ENCODE results near the gene NRXN3.

DNA sequence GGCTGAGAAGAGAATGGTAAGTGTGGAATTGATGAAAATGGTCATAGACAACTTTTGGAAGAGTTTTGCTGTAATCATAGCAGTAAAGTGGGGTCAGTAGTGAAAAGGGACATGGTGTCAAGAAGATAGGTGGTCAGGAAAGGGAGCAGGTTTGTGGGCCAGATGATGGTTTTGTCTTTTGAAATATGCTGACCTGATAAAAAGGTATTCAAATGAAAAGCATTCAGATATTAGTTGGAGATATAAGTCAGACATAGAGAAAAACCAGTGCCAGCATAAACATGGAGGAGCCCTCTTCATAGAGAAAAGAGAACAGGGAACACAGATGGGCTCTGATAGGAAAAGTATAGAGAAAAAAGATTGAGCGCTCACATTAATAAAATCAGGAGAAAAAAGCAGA, 518.3 kb downstream of the NRXN3 start:
- TF ChIP-seq, protein P1, sequence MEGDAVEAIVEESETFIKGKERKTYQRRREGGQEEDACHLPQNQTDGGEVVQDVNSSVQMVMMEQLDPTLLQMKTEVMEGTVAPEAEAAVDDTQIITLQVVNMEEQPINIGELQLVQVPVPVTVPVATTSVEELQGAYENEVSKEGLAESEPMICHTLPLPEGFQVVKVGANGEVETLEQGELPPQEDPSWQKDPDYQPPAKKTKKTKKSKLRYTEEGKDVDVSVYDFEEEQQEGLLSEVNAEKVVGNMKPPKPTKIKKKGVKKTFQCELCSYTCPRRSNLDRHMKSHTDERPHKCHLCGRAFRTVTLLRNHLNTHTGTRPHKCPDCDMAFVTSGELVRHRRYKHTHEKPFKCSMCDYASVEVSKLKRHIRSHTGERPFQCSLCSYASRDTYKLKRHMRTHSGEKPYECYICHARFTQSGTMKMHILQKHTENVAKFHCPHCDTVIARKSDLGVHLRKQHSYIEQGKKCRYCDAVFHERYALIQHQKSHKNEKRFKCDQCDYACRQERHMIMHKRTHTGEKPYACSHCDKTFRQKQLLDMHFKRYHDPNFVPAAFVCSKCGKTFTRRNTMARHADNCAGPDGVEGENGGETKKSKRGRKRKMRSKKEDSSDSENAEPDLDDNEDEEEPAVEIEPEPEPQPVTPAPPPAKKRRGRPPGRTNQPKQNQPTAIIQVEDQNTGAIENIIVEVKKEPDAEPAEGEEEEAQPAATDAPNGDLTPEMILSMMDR (IDR thresholded peaks at IDR 0.05; ENCODE audit: low read length): no peak
- TF ChIP-seq EZH2 (IDR thresholded peaks at IDR 0.05; ENCODE audit: borderline replicate concordance, low read length): no peak

All from OCI-LY1 (cell line).